Hematopoietic multipotent progenitor cell treated with erythropoietin and hydrocortisone succinate and interleukin-3 and kit ligand, for 17 days (in vitro differentiated cells): ENCODE results near the gene ARSB.
A peak's percentile ranks its signal among the peaks of the same experiment; 100 is the strongest.
"Not testable (repeated sequence)": the region's sequence is repeated elsewhere in the genome, so short reads cannot be mapped to it uniquely, and the experiment has no call there.

Experiments
- DNase-seq: peaks from one replicate; pipeline ENCODE4 v3.0.0-alpha.2; 2015; ENCODE audit warnings: low spot score

The ARSB gene

GRCh38 chr5:78903353-78903752, 81.8 kb downstream of the ARSB start:
- DNase-seq = no peak

- DNase-seq = peak; percentile 53
These were observed 85.2 kb downstream of the ARSB start for GRCh38 chr5:78899922-78900362.

- DNase-seq = no peak
These were observed 89.0 kb downstream of the ARSB start for GRCh38 chr5:78896132-78896531.

GRCh38 chr5:78895616-78896015, 89.5 kb downstream of the ARSB start:
- DNase-seq = no peak

GRCh38 chr5:78893940-78894677, 91.0 kb downstream of the ARSB start:
- no peak for DNase-seq

GRCh38 chr5:78890667-78891379, 94.3 kb downstream of the ARSB start:
- no peak for DNase-seq

- DNase-seq = no peak
These were observed 95.6 kb downstream of the ARSB start for GRCh38 chr5:78889369-78890140.

- DNase-seq = peak; percentile 16
These were observed 96.3 kb downstream of the ARSB start for GRCh38 chr5:78888580-78889368.

GRCh38 chr5:78887384-78888118, 97.6 kb downstream of the ARSB start:
- no peak for DNase-seq

GRCh38 chr5:78886341-78887230, 98.5 kb downstream of the ARSB start:
- no peak for DNase-seq

- DNase-seq = no peak
These were observed 103.2 kb downstream of the ARSB start for GRCh38 chr5:78881884-78882283.

- DNase-seq = no peak
These were observed 105.6 kb downstream of the ARSB start for GRCh38 chr5:78879516-78879915.

- DNase-seq = not testable (repeated sequence)
These were observed 119.0 kb downstream of the ARSB start for GRCh38 chr5:78866076-78866475.

GRCh38 chr5:78858364-78858763, 126.7 kb downstream of the ARSB start:
- no peak for DNase-seq

GRCh38 chr5:78855026-78855425, 130.1 kb downstream of the ARSB start:
- DNase-seq = no peak

- not testable (repeated sequence) for DNase-seq
These were observed 133.2 kb downstream of the ARSB start for GRCh38 chr5:78851891-78852290.

GRCh38 chr5:78845470-78845869, 139.6 kb downstream of the ARSB start:
- no peak for DNase-seq

GRCh38 chr5:78843436-78843835, 141.7 kb downstream of the ARSB start:
- no peak for DNase-seq

GRCh38 chr5:78841767-78842166, 143.3 kb downstream of the ARSB start:
- no peak for DNase-seq

- no peak for DNase-seq
These were observed 146.4 kb downstream of the ARSB start for GRCh38 chr5:78838753-78839152.
